Measurements from ENCODE around the gene TPSB2.
A peak's percentile ranks its signal among the peaks of the same experiment; 100 is the strongest.

Gene TPSB2

GRCh38 chr16:1198194-1198593 lies 31.8 kb downstream of the TPSB2 start:
- Histone ChIP-seq H3K27ac (ENCODE audit: extremely low read depth, low read depth, low read length) (no peak overlapping the region), H3K4me3 (ENCODE audit: low read depth, low read length) (no peak overlapping the region), H3K4me1 (ENCODE audit: control insufficient read depth, insufficient read depth, low read length) (peaks cover 3% of the 10 kb centered on the region; the same call in 1 of the 2 replicates), H3K36me3 (ENCODE audit: control insufficient read depth in 2 of 2, insufficient read depth in 1 of 2, low read length in 2 of 2) (no peaks in the 10 kb centered on the region), H3K9me3 (ENCODE audit: control insufficient read depth, insufficient read depth, low read depth, low read length) (no peaks in the 10 kb centered on the region)
- POLR2A ChIA-PET = no interaction called here
- CTCF ChIA-PET = no interaction called here
- no peak for TF ChIP-seq CTCF (tag by site-specific recombination; IDR thresholded peaks at IDR 0.05)
- TF ChIP-seq BCL11B (tag by site-specific recombination; IDR thresholded peaks at IDR 0.05; ENCODE audit: low read depth) = peak; percentile 25; the same call in 1 of the 2 replicates
- no peak for TF ChIP-seq ZNF391 (tag by site-specific recombination; IDR thresholded peaks at IDR 0.05; ENCODE audit: borderline replicate concordance, low read depth)
- TF ChIP-seq ZNF311 (tag by site-specific recombination; IDR thresholded peaks at IDR 0.05; ENCODE audit: borderline replicate concordance) = no peak
- TF ChIP-seq FEZF1 (tag by site-specific recombination; IDR thresholded peaks at IDR 0.05) = no peak
- TF ChIP-seq ZBTB6 (tag by site-specific recombination; IDR thresholded peaks at IDR 0.05) = no peak
- TF ChIP-seq GLIS2 (tag by site-specific recombination; IDR thresholded peaks at IDR 0.05) = peak; percentile 62
- TF ChIP-seq MEIS1 (CRISPR knock-in tag; IDR thresholded peaks at IDR 0.05; ENCODE audit: borderline replicate concordance) = no peak
- no peak for TF ChIP-seq ZNF19 (tag by site-specific recombination; IDR thresholded peaks at IDR 0.05; ENCODE audit: low read depth)
- TF ChIP-seq ZNF23 (tag by site-specific recombination; IDR thresholded peaks at IDR 0.05; ENCODE audit: borderline replicate concordance) = no peak
- TF ChIP-seq KLF17 (tag by site-specific recombination; IDR thresholded peaks at IDR 0.05) = no peak
- TF ChIP-seq ZBTB20 (tag by site-specific recombination; IDR thresholded peaks at IDR 0.05) = no peak
- no peak for TF ChIP-seq SETDB1 (IDR thresholded peaks at IDR 0.05; ENCODE audit: insufficient read length, low read length)
- no peak for TF ChIP-seq ZNF670 (tag by site-specific recombination; IDR thresholded peaks at IDR 0.05; ENCODE audit: low read depth)
- no peak for TF ChIP-seq ZNF433 (tag by site-specific recombination; IDR thresholded peaks at IDR 0.05; ENCODE audit: low read depth)
- TF ChIP-seq MZF1 (tag by site-specific recombination; IDR thresholded peaks at IDR 0.05; ENCODE audit: borderline replicate concordance) = no peak
- TF ChIP-seq OVOL3 (tag by site-specific recombination; IDR thresholded peaks at IDR 0.05) = no peak
- TF ChIP-seq HOXC10 (CRISPR knock-in tag; IDR thresholded peaks at IDR 0.05) = no peak
- no peak for TF ChIP-seq ZNF341 (tag by site-specific recombination; IDR thresholded peaks at IDR 0.05; ENCODE audit: low read depth)
- peak; percentile 82 for TF ChIP-seq GLIS1 (tag by site-specific recombination; IDR thresholded peaks at IDR 0.05)
- no peak for TF ChIP-seq ZNF518A (tag by site-specific recombination; conservative IDR thresholded peaks at IDR 0.05; ENCODE audit: low read depth)
- no peak for TF ChIP-seq ZNF132 (tag by site-specific recombination; IDR thresholded peaks at IDR 0.05; ENCODE audit: borderline replicate concordance)
- no peak for TF ChIP-seq KLF16 (tag by site-specific recombination; IDR thresholded peaks at IDR 0.05)
- TF ChIP-seq AEBP2 (tag by site-specific recombination; IDR thresholded peaks at IDR 0.05; ENCODE audit: borderline replicate concordance) = no peak
- no peak for TF ChIP-seq ZNF521 (tag by site-specific recombination; IDR thresholded peaks at IDR 0.05)
- no peak for TF ChIP-seq ZNF473 (tag by site-specific recombination; IDR thresholded peaks at IDR 0.05)
- no peak for TF ChIP-seq ZNF184 (tag by site-specific recombination; IDR thresholded peaks at IDR 0.05)
- TF ChIP-seq ZIC2 (tag by site-specific recombination; IDR thresholded peaks at IDR 0.05) = peak; percentile 87
